Caco-2 (cell line): Measurements from ENCODE around the gene CD151. TPM values are rescaled to one million over a fixed set of nuclear protein-coding genes. Genes with fewer than 3 reads are reported as not detected.

Experiments used
- BruUV-seq: library from RNA; stranded (reverse); fragments of 400-500 nt; replicated peaks from 2 replicates; lab custom pipeline; 2021; lab: Mats Ljungman, UMichigan
- CTCF ChIA-PET: fragments of 300-600 bp; sonication (Branson Sonifier 250); formaldehyde crosslinking; loops from one replicate; lab custom pipeline; 2022; ENCODE audit warnings: antibody characterized with exemption; lab: Charles Lee
- POLR2A ChIA-PET: fragments of 300-600 bp; sonication (Branson Sonifier 250); formaldehyde crosslinking; loops from one replicate; lab custom pipeline; 2022; ENCODE audit warnings: antibody characterized with exemption; lab: Charles Lee
- DNase-seq, 2 experiments: peaks; one replicate each; pipeline versions ENCODE4 v3.0.0 to v3.0.0-alpha.2; 2020 to 2022
- H3K27me3 ChIP-seq: replicated peaks from 2 replicates; pipeline ENCODE4 v1.6.0; 2011; ENCODE audit warnings: low read length; ENCODE audit not compliant: control insufficient read depth, insufficient read depth
- H3K36me3 ChIP-seq: 2 replicates; pipeline ENCODE4 v1.5.1; 2011; ENCODE audit warnings: low read length; ENCODE audit not compliant: control insufficient read depth, insufficient read depth
- H3K4me1 ChIP-seq: fragments of 250-450 bp; sonication (Bioruptor Pico); 2 replicates; pipeline ENCODE4 v1.5.1; 2020; ENCODE audit warnings: mild to moderate bottlenecking
- H3K4me3 ChIP-seq: 2 replicates; pipeline ENCODE4 v1.5.1; 2011; ENCODE audit warnings: low read depth, mild to moderate bottlenecking, control low read depth, low read length
- H3K9me3 ChIP-seq: fragments of 250-450 bp; sonication (Bioruptor Pico); 2 replicates; pipeline ENCODE4 v1.5.1; 2020; ENCODE audit warnings: mild to moderate bottlenecking, moderate library complexity
- H3K27ac Mint-ChIP-seq: one replicate; pipeline ENCODE4 v1.8.0; 2022; ENCODE audit warnings: mixed read lengths; ENCODE audit not compliant: unreplicated experiment
- H3K27me3 Mint-ChIP-seq: one replicate; pipeline ENCODE4 v1.8.0; 2022; ENCODE audit warnings: mixed read lengths; ENCODE audit not compliant: insufficient read depth, unreplicated experiment
- H3K36me3 Mint-ChIP-seq: one replicate; pipeline ENCODE4 v1.8.0; 2022; ENCODE audit warnings: mild to moderate bottlenecking, mixed read lengths; ENCODE audit not compliant: insufficient read depth, unreplicated experiment
- H3K4me1 Mint-ChIP-seq: one replicate; pipeline ENCODE4 v1.8.0; 2022; ENCODE audit warnings: low read depth, mixed read lengths; ENCODE audit not compliant: unreplicated experiment
- H3K4me3 Mint-ChIP-seq: one replicate; pipeline ENCODE4 v1.8.0; 2022; ENCODE audit warnings: mild to moderate bottlenecking, moderate library complexity, mixed read lengths; ENCODE audit not compliant: unreplicated experiment
- H3K9me3 Mint-ChIP-seq: one replicate; pipeline ENCODE4 v1.8.0; 2022; ENCODE audit warnings: mixed read lengths; ENCODE audit not compliant: unreplicated experiment
- intact Hi-C: fragments of 100-400 bp; cut with micrococcal nuclease; formaldehyde crosslinking; loops from one replicate; pipeline ENCODE4 v1.10.0; 2022; ENCODE audit not compliant: unreplicated experiment
- total RNA-seq: library from RNA; stranded (reverse); gene quantifications from 2 replicates; pipeline ENCODE4 v1.2.3, GENCODE V29; 2022
- TF ChIP-seq, protein P1 (sequence below), 2 experiments: fragments of 200-600 bp in 1 of 2; IDR thresholded peaks; 1 replicate in 1 of 2; 2 replicates in 1 of 2; pipeline versions ENCODE4 v1.5.1 to v1.8.0; 2011 to 2022; ENCODE audit warnings: antibody characterized with exemption in 1 of 2, control low read depth in 1 of 2, inconsistent platforms in 1 of 2, low read depth in 1 of 2, low read length in 1 of 2, mild to moderate bottlenecking in 1 of 2, moderate library complexity in 1 of 2; ENCODE audit not compliant: insufficient read depth in 1 of 2, severe bottlenecking in 1 of 2, unreplicated experiment in 1 of 2

Gene CD151
- total RNA-seq, 1 experiment from 2014 or later, result 268 TPM

DNA sequence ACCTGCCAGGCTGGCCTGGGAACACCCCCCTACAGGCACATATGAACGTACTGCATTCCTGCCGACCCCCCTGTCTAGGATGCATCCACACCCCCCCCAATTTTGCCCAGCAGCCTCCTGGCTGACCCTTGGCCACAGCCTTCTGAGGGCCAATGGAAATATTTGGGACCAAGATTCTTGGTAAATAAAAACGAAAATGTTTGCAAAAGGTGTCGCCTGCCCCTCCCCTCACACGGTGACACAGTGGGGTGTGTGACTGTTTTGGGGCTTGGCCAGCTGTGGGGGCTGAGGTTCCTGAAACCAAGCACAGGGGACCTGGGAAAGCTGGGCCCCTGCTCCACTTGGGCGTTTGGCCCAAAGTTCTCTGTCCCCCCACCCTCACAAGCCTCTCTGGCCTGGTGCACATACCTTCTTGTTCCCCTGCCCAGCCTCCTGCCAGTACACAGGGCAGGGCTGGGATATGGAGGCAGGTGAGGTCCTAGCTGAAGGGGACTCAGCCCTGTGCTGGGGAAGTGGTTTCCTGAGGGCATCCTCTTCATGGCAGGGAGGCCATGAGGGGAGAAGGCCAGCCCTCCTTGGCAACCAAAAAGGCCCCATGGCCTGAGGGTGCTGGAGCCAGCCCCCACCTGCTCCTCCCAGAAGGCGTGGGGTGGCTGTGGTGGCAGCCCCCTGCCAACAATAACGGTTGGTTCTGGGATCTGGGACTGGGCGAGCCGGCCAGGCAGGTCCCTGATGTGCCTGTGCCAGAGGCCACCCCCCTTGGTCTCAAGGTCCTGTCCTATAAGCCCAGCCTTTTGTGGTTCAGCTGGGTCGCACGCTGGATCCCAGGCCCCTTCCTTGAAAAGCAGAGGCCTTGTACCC lies 7.2 kb upstream of the CD151 start:
- H3K4me3 Mint-ChIP-seq, result no peak overlapping the region

DNA sequence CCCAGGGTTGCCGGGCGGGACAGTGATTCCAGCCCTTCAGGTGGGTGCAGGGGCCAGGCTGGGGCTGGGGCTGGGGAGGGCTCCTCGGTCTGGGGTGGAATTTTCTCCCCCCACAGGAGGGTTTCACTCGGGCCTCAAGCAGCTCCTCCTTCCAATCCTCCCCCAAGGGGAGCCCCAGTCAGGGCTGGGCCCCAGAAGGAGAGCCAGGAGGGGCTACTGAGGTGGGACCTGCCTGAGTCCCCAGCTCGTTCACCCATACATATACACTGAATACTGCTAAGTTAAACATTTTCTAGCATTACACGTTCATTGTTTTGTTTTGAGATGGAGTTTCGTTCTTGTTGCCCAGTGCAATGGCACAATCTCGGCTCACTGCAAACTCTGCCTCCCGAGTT lies 6.5 kb upstream of the CD151 start:
- no peak overlapping the region; the same call in 1 of the 2 replicates for H3K4me3 ChIP-seq
- H3K4me3 Mint-ChIP-seq, result peak overlapping the region; percentile 88
- H3K36me3 ChIP-seq, result no peaks in the 10 kb centered on the region; the same call in 1 of the 2 replicates
- no peaks in the 10 kb centered on the region for H3K9me3 ChIP-seq
- H3K27me3 Mint-ChIP-seq, result no peaks in the 10 kb centered on the region
- ChIA-PET POLR2A (no interaction called here), CTCF (no interaction called here)
- H3K9me3 Mint-ChIP-seq, result no peaks in the 10 kb centered on the region
- peaks cover 13% of the 10 kb centered on the region for H3K4me1 Mint-ChIP-seq
- H3K27ac Mint-ChIP-seq, result no peak overlapping the region
- peaks cover 39% of the 10 kb centered on the region for H3K4me1 ChIP-seq
- DNase-seq, result no peak
- TF ChIP-seq, protein P1, sequence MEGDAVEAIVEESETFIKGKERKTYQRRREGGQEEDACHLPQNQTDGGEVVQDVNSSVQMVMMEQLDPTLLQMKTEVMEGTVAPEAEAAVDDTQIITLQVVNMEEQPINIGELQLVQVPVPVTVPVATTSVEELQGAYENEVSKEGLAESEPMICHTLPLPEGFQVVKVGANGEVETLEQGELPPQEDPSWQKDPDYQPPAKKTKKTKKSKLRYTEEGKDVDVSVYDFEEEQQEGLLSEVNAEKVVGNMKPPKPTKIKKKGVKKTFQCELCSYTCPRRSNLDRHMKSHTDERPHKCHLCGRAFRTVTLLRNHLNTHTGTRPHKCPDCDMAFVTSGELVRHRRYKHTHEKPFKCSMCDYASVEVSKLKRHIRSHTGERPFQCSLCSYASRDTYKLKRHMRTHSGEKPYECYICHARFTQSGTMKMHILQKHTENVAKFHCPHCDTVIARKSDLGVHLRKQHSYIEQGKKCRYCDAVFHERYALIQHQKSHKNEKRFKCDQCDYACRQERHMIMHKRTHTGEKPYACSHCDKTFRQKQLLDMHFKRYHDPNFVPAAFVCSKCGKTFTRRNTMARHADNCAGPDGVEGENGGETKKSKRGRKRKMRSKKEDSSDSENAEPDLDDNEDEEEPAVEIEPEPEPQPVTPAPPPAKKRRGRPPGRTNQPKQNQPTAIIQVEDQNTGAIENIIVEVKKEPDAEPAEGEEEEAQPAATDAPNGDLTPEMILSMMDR (IDR thresholded peaks at IDR 0.05; ENCODE audit: insufficient read depth in 1 of 2, low read depth in 1 of 2, low read length in 1 of 2, severe bottlenecking in 1 of 2, unreplicated experiment in 1 of 2), result no peak
- H3K36me3 Mint-ChIP-seq, result peaks cover 35% of the 10 kb centered on the region
- TSS peak; percentile 41 for BruUV-seq
- no peaks in the 10 kb centered on the region for H3K27me3 ChIP-seq
- intact Hi-C loops, result no loop called here

More for the DNA sequence above, 7.2 kb upstream of the CD151 start:
- POLR2A ChIA-PET, result no interaction called here
- H3K9me3 ChIP-seq, result no peaks in the 10 kb centered on the region
- CTCF ChIA-PET, result no interaction called here
- H3K4me3 ChIP-seq, result no peak overlapping the region
- BruUV-seq, result no TSS peak
- intact Hi-C loops, result no loop called here
- no peak for DNase-seq
- H3K9me3 Mint-ChIP-seq, result no peaks in the 10 kb centered on the region
- H3K36me3 ChIP-seq, result peaks cover 2% of the 10 kb centered on the region
- TF ChIP-seq, protein P1 (IDR thresholded peaks at IDR 0.05; ENCODE audit: insufficient read depth in 1 of 2, low read depth in 1 of 2, low read length in 1 of 2, severe bottlenecking in 1 of 2, unreplicated experiment in 1 of 2), result no peak
- peaks cover 13% of the 10 kb centered on the region for H3K4me1 Mint-ChIP-seq
- peaks cover 45% of the 10 kb centered on the region for H3K4me1 ChIP-seq
- H3K27ac Mint-ChIP-seq, result peak overlapping the region; percentile 8
- H3K36me3 Mint-ChIP-seq, result peaks cover 41% of the 10 kb centered on the region
- no peaks in the 10 kb centered on the region for H3K27me3 ChIP-seq
- H3K27me3 Mint-ChIP-seq, result no peaks in the 10 kb centered on the region

DNA sequence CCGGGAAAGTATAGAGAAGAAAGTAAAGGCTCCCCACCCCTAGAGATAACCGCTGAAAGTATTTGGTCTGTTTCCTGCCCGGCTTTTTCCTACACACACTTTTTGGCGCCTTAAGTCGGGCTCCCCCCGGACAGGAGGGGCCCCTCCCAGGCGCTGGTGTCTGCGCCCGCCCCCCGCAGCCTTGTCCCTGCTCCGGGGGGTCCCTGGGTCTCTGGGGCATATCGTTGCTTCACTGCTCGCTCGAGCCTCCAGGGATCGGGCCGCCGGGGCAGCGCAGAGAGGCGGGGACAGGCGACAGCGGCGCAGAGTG lies 6.0 kb upstream of the CD151 start:
- Mint-ChIP-seq H3K9me3 (no peaks in the 10 kb centered on the region), H3K4me3 (peak overlapping the region; percentile 88), H3K27ac (no peak overlapping the region), H3K27me3 (no peaks in the 10 kb centered on the region), H3K4me1 (peaks cover 13% of the 10 kb centered on the region), H3K36me3 (peaks cover 35% of the 10 kb centered on the region)
- no peaks in the 10 kb centered on the region for H3K9me3 ChIP-seq
- intact Hi-C loops, result loop anchor here (1.0 kb wide), 1 partner anchor 7 kb away; no protein-coding TSS in a partner anchor
- H3K4me1 ChIP-seq, result peaks cover 40% of the 10 kb centered on the region
- H3K36me3 ChIP-seq, result no peaks in the 10 kb centered on the region; the same call in 1 of the 2 replicates
- peak overlapping the region; percentile 62 for H3K4me3 ChIP-seq
- ChIA-PET CTCF (interaction anchor here (1.6 kb wide), 1 partner anchor 9 kb away, joined by 5 read pairs; no protein-coding TSS in a partner anchor), POLR2A (no interaction called here)
- TF ChIP-seq, protein P1 (IDR thresholded peaks at IDR 0.05; ENCODE audit: insufficient read depth in 1 of 2, low read depth in 1 of 2, low read length in 1 of 2, severe bottlenecking in 1 of 2, unreplicated experiment in 1 of 2), result no peak
- no TSS peak for BruUV-seq
- H3K27me3 ChIP-seq, result no peaks in the 10 kb centered on the region
- DNase-seq, result no peak
